Measurements from ENCODE around the gene DOK7.
"Not testable (repeated sequence)": the region's sequence is repeated elsewhere in the genome, so short reads cannot be mapped to it uniquely, and the experiment has no call there.

The DOK7 gene

DNA sequence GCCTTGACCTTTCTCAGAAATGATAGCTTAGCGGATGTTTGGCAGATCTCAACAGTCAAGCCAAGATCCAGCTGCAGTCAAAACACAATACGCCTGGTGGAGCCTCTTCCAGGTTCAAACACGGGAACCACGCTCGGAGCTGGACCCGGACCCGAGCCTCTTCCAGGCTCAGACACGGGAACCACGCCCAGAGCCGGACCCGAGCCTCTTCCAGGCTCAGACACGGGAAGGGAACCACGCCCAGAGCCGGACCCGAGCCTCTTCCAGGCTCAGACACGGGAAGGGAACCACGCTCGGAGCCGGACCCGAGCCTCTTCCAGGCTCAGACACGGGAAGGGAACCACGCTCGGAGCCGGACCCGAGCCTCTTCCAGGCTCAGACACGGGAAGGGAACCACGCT is 48.5 kb downstream of the DOK7 start:
- not testable (repeated sequence) for DNase-seq

DNA sequence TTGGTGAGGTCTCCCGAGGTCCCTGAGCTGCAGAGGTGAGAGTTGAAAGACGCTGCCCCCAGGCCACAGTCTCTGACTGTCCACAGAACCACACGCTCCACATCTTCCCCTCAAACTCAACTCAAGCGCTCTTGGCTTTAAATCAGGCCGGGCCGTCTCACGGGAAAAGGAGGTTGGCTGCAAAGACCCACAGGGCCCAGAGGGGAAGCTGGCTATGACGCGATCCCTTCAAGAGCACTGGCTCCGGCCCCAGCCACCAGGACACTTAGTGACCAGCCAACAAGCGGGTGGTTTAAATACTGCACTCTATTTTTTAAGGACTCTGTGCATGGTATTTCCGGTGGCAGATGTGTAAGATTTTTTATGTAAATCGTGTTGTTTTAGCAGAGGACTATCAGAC is 49.2 kb downstream of the DOK7 start:
- DNase-seq, result no peak

DNA sequence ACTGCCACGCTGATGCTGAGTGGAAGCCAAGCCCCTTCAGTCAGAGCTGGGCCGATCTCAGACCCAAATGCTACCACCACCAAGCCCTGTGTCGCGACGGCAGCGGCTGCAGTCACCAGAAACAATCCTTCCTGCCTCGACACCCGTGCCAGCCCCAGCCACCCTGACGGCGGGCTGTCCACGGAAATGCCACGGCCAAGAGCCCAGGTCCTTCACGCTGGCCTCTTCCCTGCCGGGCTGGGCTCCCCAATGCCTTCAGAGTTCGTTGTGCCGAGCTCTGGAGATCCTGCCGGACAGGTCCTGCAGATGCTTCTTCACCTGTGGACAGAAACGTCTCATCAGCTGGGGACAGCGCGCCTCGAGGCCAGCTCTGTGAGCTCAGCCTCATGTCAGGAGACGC is 49.6 kb downstream of the DOK7 start:
- DNase-seq, result no peak

DNA sequence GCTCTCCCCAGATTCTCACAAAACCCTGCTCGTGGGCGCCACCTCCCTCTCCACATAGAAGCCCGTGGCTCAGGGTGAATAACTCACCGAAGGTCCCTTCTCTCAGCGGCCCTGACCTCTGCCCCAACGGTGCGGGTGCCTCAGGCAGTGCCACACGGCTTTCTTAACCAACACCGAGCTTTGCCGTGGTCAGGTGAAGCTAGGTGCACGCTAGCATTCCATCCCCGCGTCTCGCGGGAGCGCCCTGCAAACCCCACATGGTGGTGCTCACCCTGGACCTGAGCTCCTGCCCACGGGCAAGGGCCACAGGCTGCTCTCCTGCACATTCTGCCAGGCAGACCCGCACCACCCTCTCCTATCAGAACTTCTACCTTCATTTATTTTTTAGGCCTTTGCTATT is 50.7 kb downstream of the DOK7 start:
- no peak for DNase-seq

DNA sequence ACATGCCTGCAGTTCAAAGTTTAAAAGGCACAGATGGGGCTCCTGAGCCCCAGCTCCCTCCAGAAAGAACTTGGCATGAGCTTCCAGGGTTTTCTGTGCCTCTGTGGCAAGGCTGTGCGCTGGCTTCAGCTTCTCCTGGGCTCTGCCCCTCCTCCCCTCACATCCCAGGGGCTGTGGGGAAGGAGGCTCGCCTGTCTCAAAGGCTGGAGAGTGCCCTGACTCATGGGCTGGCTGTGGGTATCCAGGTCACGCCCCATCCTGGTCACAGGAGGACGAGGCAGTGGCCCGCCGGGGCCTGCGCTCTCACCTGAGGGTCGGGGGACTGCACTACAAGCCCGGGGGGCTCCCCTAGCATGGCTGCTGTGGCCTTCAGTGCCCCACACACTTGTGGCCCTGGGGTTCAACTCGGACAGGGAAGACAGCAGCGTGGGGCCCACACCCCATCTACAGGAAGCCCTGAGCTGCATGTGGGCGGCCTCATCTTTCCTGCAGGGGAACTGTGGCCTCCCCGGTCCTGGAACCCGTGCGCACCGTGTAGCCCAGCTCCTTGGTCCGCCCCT is 51.2 kb downstream of the DOK7 start:
- no peak for DNase-seq

DNA sequence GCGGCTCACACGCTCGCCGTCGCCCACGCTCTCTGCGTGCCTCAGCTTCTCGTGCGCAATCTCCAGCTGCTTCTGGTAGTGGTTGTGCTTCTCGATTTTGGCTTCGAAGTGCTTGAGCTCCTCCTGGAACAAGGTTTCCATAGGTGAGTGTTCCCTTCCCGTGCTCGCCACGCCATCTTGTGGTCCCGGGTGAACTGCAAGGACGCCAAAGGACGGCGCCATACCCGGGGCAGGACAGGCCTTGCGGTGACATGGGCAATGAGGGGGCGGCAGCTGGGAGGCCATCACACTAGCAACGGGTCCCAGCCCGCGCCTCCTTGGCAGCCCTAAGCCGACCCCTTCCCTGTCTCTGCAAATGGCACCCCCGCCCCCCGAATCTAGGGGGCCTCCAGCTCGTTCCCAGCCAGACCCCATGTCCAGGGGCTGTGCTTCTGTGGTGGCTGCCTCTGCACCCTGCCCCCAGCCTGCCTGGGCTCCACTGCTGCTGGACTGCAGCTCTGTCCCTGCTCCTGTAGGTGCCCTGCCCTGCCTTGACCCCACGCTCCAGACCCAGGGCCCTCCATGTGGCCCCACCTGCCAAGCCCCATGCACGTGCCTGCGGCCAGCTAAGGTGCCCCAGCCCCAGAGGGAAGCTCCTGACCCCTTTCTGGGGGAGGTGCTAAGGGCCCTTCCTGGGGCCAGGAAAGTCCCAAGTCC is 51.8 kb downstream of the DOK7 start:
- no peak for DNase-seq

DNA sequence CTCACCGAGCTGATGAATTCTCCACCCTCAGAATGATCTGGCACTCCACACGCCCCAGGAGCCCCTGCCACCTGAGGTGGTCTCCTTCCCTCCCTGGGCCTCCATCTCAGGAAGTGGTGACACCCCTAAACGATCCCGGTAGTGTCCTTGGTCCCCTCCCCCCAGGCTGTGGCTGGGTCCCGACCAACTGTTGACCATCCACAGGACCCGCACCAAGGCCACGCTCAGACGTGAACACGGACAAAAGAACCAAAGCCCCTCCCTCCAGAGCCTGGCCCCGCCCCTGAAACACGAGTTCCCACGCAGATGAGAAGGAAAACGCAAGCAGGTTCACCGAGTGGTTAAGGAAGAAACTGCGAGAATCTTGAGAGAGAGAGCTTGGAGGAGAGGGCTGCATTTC is 52.5 kb downstream of the DOK7 start:
- no peak for DNase-seq

DNA sequence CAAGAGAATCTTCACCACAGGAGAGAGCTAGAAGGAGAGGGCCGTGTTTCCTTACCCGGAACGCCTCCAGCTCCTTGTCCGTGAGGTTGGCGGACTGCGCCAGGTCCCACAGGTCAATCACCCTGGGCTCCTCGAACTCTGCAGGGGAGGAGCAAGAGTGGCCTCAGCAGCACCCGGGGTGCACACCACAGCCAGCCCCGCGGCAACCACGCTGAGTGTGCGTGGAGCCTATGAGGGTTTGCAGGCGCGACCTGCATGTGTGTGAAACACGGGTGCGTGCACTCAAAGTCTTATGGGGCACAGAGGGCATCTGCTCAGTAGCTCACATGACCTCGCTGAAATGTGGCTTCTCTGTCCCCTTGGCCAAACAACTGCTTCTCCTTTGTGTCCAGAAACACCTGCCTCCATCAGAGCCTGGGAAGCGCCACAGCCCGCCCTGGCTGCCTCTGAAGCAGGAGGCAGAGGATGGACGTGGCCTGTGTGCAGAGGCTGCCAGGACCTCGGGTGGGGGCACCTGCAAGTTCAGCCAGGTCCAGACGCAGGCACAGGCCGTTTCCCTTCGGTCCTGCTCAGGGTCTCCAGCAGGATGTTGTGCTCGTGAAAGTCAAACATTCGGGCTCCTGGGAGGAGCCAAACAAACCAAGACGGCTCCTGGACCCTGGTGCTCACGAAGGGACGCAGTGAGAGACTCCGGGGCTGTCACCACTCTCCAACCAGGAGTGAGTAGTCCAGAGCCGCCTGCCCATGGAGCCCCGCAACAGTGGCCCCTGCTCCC is 53.1 kb downstream of the DOK7 start:
- DNase-seq, result no peak

DNA sequence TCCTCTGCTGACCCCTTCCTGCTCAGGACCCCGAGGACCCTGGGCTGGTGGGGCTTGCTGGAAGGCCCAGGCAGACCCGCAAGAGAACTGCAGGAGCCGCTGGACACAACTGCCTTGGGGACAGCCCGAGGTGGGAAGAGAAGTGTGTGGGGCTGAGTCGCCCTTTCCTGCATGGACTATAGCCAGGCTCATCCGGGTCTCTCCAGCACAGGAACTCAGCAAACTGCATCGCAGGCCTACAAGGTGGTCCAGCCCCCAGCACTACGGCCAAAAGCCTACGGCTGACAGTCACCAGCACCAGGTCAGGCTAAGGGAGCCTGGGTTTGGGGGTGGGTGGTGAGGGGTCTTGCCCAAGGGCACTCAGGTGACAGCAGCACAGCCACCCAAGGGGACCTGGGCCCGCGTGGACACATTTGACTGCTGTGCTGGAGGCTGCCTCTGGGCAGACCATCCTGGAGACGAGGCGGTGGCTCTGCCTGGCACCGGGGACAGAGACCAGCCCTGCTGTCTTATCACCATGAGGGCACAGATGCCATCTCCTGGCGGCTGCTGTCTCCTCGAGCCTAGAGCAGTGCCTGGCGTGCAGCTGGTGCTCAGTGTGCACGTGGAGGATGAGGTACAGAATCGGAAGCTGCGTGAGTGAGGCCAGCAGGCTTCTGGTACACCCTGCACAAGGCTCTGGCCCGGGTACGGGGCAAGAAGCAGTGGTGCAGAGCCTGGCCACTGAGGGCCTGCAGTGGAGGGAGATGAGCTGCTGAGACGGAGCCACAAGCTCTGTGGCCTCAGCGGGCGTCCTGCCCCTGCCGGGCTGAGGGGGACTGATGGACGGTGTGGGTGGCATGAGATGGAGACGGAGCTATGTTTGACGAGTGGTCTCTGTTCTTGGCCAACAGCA is 54.0 kb downstream of the DOK7 start:
- DNase-seq, result no peak

DNA sequence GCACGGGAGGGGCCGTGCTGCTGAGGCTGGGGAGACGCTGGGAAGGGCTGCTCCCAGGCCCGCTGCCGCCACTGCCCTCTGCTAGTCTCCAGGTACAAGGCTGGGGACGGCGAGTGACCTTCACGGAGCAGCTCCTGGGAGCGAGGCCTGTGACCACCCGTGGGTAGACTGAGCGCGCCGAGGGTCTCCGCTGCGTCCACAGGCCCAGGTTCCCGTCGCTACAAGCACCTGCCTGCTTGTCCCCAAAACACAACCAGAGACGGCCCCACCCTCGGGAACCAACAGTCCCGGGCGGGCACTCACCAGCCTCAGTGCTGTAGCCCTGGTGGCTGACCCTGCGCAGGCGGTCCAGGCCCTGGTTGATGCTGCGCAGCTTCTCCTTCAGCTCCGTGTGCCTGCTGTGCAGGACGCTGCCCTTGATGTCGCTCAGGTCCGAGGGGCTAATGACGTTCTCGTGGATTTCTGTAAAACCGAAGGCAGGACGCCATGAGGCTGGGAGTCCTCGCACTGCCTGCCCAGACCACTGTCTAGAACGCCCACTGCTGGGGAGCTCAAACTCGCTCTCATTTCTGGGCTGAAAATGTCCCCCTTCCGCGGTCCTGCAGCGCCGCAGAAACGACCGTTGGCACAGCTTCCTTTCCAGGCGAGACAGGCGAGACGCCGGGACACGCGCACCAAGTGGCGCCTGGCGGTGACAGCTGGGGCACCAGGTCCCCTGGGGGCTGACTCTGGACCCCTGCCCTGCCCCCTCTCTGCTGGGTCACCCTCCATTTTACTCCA is 54.8 kb downstream of the DOK7 start:
- DNase-seq, result no peak

DNA sequence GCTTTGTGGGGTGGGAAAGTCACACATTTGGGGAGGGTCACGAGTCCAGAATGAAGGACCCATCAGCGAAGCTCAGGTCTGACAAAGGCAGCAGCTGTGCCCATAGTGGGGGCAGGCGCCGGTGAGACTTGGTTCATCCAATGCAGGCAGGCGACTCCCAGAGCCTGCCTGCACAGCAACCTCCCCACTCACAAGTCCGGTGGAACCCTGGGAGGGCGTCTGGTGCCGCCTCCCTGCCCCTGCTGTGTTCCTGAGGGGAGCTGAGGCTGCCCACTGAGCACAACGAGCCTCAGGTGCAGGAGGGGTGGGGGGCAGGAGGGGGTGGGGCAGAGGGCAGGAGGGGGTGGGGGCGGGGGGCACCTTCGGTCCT is 55.4 kb downstream of the DOK7 start:
- no peak for DNase-seq

DNA sequence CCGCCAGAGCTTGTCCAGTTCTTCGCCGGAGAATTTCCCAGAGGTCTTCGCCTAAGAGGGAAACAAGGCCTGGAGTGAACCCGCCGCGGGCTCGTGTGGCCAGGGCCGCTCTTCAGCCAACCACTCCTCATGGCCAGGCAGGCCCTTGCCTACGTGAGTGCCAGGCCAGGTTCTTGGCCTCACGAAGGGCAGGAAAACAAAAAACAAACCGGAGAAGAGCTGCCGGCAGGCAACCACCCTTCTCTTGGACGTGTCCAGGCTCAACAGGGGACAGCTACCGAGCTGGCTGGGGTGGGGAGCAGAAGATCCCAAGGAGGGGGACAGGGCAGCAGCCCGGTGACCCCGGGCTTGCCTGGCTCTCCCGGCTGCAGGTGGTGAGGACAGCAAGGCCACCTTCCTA is 55.8 kb downstream of the DOK7 start:
- DNase-seq, result no peak

DNA sequence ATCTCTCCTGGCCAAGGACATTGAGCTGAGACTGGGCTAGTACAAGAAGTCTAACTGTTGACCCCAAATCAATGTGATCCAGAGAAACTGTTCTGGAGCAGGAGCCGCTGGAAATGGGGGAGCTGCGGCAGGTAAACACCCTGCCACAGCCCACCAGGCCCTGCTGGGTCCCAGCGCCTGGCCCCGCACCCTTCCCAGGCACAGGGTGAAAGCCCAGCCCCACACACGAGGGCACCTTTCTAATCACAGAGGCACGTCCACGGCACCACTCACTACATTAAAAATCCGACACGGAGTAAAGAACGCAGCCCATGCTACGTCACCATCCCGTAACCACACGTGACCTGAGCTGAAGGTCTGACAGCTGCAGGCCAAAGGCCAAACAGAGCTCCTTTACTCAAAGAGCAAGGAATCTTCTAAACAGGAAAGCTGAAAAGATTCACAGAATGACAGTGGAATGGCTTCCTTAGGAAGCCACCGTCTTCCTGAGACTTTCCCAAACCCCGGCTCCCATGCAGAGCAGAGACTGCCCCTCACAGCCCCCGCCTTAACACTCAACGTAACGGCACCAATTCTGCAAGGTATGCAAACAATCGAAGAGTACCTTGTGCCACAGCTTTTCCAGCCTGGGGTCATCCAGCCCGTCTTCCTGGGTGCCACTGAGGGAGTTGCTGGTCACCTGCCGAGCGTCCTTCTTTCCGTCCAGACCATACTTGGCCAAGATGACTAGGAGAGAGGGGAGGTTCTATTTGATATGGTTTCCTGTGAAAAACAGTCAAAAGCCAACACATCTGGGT is 56.6 kb downstream of the DOK7 start:
- DNase-seq, result no peak

DNA sequence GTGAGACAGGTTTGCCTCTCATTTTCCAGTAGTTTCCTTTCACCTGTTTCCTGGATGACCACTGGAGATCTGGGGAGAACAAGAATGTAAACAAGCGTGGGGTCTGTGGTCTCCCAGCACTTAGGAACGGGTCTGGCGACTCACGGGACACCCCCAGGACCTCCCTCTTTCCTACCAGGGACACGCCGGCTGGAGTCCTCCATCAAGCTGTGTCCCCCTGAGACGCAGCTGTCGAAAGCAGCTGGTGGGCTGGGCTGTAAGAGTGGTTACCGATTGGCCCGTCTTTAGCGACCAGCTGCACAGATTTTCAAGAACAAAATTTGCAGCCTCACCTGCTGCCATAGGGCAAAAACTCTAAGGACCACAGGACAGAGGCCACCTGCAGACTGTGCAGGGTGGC is 57.2 kb downstream of the DOK7 start:
- no peak for DNase-seq

DNA sequence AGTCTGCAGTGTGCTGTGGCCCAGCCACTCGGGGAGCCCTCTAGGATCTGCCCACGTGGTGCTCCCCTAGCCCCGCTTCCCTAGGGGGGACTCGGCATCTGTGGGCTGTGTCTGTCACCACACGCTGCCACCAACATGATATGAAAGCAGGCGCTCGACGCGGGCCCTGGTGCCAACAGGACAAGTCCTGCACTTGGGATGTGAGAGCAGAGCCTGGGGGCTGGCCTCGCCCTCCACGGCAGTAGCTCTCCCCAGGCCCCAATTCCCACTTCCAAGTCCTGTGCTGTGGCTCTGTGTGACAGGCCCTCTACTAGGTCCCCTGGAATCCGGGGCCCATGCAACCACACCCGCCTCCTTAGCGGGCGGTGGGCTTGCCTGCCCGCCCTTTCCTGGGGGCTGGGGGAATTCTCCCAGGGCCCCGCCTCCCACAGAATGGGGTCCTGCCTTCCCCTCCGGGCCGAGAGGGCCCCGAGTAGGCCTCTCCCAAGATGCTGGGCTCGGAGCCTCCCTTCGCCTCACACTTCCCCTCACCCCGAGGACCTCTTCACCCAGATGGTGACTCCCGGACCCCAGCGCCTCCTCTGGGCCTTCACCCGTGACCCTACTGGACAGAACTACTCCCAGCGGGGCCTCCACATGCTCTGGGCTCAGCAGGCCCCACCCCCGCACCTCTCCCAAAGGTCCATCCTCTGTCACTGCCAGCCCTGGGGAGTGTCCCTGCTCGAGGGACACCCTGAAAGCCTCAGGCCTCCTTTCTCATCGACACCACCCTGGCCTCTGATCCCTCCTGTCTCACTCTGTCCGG is 57.9 kb downstream of the DOK7 start:
- DNase-seq, result no peak

DNA sequence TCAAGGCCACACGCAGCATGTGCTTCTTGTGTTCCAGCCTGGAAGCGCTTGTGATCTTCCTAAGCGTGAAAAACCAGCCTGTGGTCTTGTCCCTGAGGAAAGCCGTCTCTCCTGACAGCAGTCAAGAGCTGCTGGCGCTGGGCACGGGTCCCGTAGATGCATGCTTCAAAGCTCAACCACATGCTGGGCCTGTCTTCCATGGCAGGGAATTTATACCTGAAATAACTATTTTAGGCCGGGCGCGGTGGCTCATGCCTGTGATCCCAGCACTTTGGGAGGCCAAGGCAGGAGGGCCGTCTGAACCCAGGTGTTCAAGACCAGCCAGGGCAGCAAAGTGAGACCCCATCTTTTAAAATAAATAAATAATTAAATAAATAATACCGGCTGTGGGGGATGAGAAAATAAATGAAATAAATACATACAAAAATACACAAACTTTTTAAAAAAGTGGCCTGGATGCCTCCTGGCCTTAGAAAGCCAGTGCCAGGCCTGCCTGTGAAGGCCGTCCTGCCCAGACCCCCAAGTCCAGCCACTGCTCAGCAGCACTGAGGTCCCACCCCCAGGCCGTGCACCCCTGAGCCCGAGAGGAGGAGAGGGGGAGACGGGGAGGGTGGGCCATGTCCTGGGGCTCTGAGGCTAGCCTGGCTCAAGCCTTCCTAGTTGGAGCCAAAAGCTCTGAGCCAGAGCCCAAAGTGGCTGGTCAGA is 58.7 kb downstream of the DOK7 start:
- DNase-seq, result no peak

DNA sequence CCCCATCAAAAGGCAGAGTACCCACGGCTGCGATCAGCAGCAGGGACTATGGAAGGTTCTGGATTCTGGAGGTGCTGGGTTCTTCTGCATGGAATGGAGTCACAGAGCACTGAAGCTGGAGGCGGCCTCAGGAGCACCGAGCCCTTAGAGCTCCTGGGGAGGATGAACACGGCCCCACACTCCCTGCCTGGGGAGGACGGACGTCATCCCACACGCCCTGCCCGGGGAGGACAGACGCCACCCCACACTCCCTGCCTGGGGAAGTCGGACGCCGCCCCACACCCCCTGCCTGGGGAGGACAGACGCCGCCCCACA is 59.2 kb downstream of the DOK7 start:
- DNase-seq, result no peak

DNA sequence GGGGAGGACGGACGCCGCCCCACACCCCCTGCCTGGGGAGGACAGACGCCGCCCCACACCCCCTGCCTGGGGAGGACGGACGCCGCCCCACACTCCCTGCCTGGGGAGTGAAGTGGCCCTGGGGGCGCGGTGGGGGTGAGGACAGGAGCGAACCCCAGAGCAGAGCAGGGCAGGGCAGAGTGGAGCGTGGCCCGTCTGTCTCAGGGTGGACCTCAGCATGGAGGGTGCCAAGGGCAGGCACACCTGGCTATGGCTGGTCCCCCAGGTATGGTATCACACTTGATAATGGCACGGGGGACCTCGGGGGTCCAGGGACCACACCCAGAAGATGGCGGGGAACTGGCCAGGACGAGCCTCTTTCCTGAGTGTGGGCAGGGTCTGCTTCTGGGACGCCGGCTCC is 59.5 kb downstream of the DOK7 start:
- DNase-seq, result no peak

DNA sequence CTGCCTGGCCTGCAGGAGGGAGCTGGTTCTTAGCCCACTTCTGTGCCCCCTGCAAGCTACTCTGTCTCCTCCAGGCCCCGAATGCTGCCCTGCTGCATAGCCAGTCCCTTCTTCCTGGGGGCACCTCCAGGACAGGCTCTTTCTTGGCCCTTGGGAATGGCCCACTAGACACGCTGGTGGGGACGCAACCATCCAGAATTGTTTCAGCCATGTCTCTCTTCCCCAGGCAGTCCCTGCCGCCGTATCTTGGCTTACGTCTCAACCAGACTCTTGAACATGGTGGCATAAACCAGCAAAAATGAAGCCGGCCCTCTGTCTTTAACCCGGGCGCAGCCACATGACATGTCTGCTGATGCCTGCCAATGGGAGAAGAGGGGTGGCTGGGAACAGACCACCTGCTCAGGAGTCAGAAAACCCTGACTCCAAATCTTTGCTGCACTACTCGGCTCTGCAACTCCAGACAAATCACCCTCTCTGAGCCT is 60.1 kb downstream of the DOK7 start:
- no peak for DNase-seq

DNA sequence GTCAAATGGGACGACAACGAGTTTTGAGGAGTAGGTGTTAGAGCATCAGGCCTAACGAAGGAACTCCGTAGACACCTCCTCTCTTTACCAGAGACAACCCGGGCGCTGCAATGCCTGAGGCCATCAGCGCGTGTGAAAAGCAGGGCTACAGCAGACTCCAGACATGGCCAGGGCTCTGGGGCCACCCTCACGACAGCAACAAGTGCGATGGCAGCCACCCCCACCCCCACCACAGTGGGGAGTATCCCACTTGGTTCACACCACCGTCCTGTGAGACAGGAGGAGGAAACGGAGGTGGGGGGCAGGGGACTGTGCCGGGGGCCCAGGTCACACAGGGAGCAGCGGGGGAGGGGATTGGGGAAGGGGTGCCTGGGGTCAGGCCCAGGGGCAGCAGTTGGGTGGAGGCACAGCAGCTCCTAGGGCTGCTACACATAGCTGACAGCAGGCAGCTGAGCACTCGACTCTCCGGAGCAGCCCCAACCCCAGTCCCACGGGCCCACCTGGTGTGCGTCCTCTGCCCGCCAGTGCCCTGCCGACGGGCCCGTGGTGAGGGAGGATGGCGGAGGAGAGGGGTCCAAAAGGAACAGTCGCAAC is 60.6 kb downstream of the DOK7 start:
- no peak for DNase-seq

Measured in NCI-H1092 treated with DMSO at 0.1 percent for 48 hours (cell line).